Dermis microvascular lymphatic vessel endothelial cell (primary cell): ENCODE measurements around the gene BBS7. TPM values are rescaled to one million over a fixed set of nuclear protein-coding genes. Genes with fewer than 3 reads are reported as not detected.
A peak's percentile ranks its signal among the peaks of the same experiment; 100 is the strongest.

Experiments used
- DNase-seq, 2 donors: peaks; one replicate each; pipeline versions ENCODE4 v3.0.0 to v3.0.0-alpha.2; 2010; ENCODE audit warnings: low read depth in 2 of 2
- total RNA-seq: library from RNA; depleted of rRNA; stranded (reverse); fragments of >200 nt; gene quantifications from 2 replicates; pipeline ENCODE4 v1.2.1, GENCODE V29; 2014

Gene BBS7, protein sequence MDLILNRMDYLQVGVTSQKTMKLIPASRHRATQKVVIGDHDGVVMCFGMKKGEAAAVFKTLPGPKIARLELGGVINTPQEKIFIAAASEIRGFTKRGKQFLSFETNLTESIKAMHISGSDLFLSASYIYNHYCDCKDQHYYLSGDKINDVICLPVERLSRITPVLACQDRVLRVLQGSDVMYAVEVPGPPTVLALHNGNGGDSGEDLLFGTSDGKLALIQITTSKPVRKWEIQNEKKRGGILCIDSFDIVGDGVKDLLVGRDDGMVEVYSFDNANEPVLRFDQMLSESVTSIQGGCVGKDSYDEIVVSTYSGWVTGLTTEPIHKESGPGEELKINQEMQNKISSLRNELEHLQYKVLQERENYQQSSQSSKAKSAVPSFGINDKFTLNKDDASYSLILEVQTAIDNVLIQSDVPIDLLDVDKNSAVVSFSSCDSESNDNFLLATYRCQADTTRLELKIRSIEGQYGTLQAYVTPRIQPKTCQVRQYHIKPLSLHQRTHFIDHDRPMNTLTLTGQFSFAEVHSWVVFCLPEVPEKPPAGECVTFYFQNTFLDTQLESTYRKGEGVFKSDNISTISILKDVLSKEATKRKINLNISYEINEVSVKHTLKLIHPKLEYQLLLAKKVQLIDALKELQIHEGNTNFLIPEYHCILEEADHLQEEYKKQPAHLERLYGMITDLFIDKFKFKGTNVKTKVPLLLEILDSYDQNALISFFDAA
- total RNA-seq: 7.8 and 11.7 TPM in 2 replicates

DNA sequence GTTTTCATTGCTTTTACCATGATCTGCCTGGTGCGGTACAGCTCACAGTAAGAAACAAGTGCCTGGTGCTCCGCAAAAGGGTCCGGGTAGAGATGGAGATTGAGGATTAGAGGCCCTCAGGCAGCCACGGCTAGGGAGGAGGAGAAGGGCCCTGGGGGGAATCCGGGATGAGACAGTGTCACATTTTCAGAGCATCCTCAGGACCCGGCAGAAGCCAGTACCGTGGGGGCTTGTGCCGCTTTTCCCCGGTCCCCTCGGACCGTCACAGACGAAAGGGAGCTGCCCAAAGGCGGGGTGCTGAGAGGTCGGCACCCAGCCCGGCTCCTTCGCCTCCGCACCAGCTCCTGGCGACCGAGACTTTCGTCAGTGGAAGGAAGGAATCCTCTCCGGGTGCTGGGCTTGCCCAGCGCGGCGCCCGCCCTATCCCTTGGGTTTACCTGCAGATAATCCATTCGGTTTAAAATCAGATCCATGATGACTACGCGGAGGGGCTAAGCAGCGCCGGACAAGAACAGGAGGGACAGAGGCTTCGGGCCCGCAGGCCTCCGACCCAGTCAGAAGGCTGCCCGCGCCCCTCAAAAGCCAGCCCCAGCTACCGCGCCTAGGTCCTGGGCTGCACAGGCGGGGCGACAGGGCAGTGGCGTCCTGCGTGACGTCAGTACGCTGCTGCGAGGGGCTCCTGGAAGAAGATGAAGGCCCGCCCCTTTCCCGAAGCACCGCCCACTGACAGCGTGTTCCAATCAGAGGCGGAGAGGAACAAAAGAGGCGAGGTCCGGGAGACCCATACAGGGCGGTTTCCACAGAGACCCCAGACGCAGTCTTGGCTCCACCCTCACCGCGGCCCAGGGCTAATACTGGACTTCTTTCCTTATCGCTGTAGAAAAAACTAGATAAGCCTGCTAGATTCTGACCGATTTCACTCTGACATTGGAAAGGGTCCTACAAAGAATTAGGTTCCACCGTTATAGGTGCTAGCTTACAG, at the start of gene BBS7:
BBS7 (minus strand) TSS at position 634 of the 982 bp plus-strand sequence; CDS start at position 473, 161 bp downstream.
- DNase-seq: peak; percentile 82 to 98

- DNase-seq: no peak
These were observed 43.4 kb upstream of the BBS7 start for GRCh38 chr4:121913667-121914066.

DNA sequence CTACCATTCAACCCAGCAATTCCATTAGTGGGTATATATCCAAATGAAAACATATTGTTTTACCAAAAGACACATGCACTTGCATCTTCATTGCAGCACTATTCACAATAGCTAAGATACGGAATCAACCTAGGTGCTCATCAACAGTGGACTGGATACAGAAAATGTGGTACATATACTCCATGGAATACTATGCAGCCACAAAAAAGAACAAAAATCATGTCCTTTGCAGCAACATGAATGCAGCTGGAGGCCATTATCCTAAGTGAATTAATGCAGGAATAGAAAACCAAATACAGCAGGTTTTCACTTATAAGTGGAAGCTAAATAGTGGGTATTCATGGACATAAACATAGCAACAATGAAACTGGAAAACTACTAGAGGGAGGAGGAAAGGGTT, 38.1 kb upstream of the BBS7 start:
- DNase-seq: no peak

GRCh38 chr4:121900132-121900983, 30.1 kb upstream of the BBS7 start:
- peak; percentile 17 to 57 for DNase-seq

DNA sequence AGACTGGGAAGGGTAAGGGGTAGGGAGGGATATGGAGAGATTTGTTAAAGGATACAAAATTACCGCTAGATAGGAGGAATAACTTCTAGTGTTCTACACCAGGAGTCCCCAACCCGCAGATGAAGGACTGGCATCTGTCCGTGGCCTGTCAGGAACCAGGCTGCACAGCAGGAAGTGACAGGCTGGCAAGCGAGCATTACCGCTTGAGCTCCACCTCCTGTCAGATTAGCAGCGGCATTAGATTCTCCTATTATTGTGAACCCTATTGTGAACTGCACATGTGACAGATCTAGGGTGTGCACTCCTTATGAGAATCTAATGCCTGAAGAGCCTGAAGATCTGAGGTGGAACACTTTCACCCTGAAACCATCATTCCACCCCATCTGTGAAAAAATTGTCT, 27.9 kb upstream of the BBS7 start:
- peak in 1 of 2 donors; percentile 15 for DNase-seq

- DNase-seq: no peak
These were observed 17.9 kb upstream of the BBS7 start for GRCh38 chr4:121888134-121888533.

DNA sequence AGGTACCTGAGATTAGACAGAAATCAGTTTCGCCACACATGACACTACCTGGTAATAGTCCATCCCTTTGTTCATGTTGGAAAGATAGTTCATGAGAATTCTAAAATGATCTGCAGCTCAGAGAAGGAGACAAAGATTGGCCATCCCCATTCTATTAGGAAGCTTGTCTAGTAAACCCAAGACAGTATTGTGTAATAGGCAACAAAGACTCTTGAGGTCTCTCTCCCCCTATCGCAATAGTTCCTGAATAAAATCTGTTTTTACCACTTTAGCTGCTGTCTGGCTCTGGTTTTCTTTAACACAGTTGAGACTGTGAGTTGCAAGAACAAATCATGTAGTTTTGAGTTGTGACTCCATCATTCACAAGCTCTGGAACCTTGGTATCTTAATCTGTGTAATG, 14.8 kb upstream of the BBS7 start:
- no peak for DNase-seq

GRCh38 chr4:121881158-121881557, 10.9 kb upstream of the BBS7 start:
- DNase-seq: no peak

DNA sequence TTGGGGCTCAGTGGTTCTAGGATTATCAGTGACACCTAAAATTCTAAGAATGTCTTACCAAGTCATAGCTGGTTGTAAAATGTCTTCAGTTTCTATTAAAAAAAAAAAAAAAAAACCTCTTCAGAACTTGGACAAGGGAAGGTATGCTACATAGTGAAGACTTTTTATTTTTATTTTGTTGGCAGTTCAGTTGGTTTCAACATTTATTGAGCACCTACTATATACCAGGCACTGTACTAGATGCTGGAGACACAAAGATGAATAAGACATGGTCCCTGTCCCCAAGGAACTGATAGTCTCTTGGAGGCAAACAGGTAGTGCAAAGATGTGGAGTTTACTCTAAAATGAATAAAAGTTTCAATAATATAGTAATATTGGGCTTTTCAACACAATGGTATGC, 8.9 kb upstream of the BBS7 start:
- DNase-seq: no peak

DNA sequence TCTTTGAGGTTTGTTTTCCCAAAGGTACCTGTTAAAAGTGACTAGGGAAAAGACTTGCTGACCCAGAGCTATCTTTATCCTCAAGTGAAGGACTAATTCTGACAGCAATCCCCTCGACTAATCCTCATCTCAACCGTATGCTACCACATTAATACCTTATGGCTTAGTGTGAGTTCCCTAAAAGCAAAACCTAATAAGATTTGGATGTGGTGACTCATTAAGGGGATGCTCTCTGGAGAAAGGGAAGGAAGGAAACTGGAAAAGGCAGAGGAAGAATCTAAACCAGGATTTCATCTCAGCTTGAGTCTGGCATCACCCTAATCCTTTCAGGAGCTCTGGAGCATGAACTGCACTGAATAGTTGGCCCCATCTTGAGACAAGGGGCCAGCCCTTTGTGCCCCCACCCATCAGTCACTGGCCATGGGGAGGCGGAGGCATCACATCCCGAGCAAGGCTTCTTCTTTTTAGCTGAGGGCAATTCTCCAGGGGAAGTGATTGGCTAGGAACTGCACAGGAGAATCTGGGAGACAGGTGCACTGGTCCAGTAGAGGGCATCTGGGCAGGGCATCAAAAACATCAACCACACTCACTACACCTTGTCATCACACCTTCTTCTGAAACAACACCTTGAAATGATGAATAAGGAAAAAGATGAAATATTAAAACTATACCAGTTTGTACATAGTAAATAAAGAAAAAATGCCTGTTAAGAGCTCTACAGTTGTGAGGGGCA, 6.9 kb upstream of the BBS7 start:
- DNase-seq: no peak

DNA sequence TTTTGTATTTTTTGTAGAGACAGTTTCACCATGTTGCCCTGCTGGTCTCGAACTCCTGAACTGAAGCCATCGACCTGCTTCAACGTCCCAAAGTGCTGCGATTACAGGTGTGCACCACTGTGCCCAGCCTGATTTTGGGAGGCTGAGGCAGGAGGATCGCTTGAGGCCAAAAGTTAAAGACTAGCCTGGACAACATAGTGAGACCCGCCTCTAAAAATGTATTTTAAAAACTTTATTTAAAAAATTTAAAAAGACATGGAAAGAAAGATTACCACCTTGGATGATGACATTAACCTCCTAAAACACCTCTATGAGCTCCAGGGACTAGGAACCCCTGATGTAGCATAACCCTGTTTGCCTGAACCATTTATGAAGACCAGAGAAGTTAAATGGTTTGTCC, 5.8 kb upstream of the BBS7 start:
- no peak for DNase-seq

GRCh38 chr4:121875652-121876051, 5.4 kb upstream of the BBS7 start:
- no peak for DNase-seq

DNA sequence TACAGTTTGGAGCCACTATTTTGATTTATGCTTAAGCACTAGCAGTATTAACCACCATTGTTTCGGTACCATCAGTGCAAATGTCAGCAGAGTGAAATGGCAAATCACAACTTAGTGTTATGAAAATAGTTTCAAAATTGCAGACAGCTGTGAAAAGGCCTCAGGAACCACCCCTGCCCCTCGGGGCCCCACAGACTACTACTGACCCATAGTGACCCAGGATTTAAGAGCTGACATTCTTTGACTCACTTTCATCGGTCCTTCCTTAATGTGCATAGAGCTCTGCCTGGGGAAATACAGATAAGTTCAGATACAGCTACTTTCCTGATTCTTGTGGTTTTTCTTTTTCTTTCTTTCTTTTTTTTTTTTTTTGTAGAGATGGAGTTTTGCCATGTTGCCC, 3.3 kb upstream of the BBS7 start:
- no peak for DNase-seq

GRCh38 chr4:121863799-121864198, 6.5 kb downstream of the BBS7 start:
- DNase-seq: no peak

DNA sequence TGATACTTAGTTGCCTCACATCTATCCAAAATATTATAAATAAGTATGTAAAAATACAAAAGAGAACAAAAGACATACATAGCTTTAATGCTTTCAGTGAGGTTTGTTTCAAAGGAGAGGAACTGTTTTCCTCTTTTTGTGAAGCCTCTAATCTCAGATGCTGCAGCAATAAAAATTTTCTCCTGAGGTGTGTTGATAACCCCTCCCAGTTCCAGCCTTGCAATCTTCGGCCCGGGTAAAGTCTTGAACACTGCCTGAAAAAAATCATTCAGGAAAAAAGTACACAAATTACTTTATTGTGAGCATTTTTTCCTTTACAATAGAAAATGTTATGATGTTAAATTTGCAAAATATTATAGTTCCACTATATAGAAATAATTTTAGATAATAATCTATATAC, 8.8 kb downstream of the BBS7 start:
- DNase-seq: no peak

DNA sequence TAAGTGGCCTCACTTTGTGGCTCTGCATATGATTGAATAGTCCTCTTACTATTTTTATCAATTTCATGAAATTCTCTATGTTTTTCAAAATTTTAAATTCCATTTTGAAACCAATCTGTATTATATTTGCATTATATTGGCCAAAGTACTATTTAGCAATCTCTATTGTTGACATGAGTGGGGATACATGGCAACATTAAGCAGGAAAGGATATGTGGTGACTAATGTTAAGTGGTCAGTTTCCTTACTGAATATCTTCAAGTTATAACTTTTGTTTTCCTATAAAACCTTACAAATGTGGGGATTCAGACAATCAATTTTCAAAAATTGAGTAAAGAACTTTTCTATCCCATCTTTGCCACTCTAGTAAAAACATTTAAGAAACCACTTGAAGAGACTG, 10.2 kb downstream of the BBS7 start:
- DNase-seq: peak in 1 of 2 donors; percentile 23

- no peak for DNase-seq
These were observed 18.9 kb downstream of the BBS7 start for GRCh38 chr4:121851354-121851753.

DNA sequence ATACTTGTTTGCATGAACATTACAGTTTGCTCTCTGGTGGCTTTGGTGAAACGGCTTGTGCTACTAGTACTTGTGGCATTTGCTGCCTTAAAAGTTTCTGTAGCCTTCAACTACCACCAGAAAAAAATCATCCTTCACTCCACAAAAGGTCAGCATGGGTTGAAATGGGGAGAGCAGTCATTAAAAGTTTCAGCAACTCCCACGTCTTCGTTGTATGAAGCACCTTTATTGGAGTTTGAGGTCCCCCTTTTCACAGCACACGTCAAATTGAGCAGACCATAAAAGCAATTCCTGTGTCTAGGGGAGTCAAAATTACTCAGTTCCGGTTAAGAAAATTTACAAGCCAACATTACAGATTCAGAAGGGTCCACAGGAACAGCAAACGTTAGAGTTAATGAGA, 23.6 kb downstream of the BBS7 start:
- DNase-seq: no peak

GRCh38 chr4:121842862-121843261, 27.4 kb downstream of the BBS7 start:
- DNase-seq: no peak

GRCh38 chr4:121838136-121838535, 32.1 kb downstream of the BBS7 start:
- no peak for DNase-seq
